Neural progenitor cell (in vitro differentiated cells): Measurements from ENCODE around the gene CACNB4.
"Not testable (repeated sequence)": the region's sequence is repeated elsewhere in the genome, so short reads cannot be mapped to it uniquely, and the experiment has no call there.

Experiments used
- CTCF ChIP-seq: fragments of 200-600 bp; sonication (generic); IDR thresholded peaks from 2 replicates; pipeline ENCODE4 v1.5.1; 2017; ENCODE audit warnings: antibody characterized with exemption, mild to moderate bottlenecking
- EZH2 ChIP-seq: fragments of 200-600 bp; sonication (generic); IDR thresholded peaks from 2 replicates; pipeline ENCODE4 v1.6.1; 2017; ENCODE audit warnings: antibody characterized with exemption, mild to moderate bottlenecking, moderate library complexity
- EZH2phosphoT487 ChIP-seq: fragments of 200-600 bp; sonication (generic); IDR thresholded peaks from 2 replicates; pipeline ENCODE4 v1.6.1; 2017; ENCODE audit warnings: antibody characterized with exemption

DNA sequence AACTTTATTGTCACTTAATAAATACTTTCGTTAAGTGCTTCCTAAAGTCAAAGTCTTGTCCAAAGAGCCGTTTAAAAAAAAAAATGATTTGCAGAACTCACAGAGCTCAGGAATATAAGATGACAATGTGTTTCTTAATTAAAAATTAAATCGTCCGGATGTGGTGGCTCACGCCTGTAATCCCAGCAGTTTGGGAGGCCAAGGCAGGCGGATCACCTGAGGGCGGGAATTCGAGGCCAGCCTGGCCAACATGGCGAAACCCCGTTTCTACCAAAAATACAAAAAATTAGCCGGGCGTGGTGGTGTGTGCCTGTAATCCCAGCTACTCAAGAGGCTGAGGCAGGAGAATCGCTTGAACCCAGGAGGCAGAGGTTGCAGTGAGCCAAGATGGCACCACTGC lies 8.3 kb upstream of the CACNB4 start:
- not testable (repeated sequence) for TF ChIP-seq CTCF, EZH2, EZH2phosphoT487
